H1 (cell line): ENCODE results near the gene COL5A2. TPM values are rescaled to one million over a fixed set of nuclear protein-coding genes. Genes with fewer than 3 reads are reported as not detected.

ENCODE experiments used
- ATF3 ChIP-seq: IDR thresholded peaks from 2 replicates; pipeline ENCODE4 v1.6.1; 2011; ENCODE audit warnings: low read depth, mild to moderate bottlenecking, low read length; ENCODE audit not compliant: insufficient read depth
- polyA plus RNA-seq, 7 experiments: library from polyadenylated mRNA; depleted of rRNA in 3 of 7; stranded (reverse) in 5 of 7; unstranded in 2 of 7; fragments of >200 nt in 5 of 7; fragments of 200-250 nt in 2 of 7; gene quantifications; 1 replicate in 5 of 7; 2 replicates in 1 of 7; 4 replicates in 1 of 7; pipeline versions ENCODE4 v1.2.1 to v1.2.3, GENCODE V29; 2011 to 2013; ENCODE audit warnings: missing spikeins in 2 of 7, mixed read lengths in 2 of 7
- total RNA-seq: library from RNA; stranded (reverse); fragmentation: NEBNext Ultra II Directional; extraction: Animal tissue kit (Norgen Biotek cat#: 25700); gene quantifications from 2 replicates; pipeline ENCODE4 v1.2.1, GENCODE V29; 2021

COL5A2 gene
- total and polyA plus RNA-seq, 2 of the 8 experiments (the other 6 are each of a cell fraction or from before 2014, with no cell fraction given): 4.7 to 24.2 TPM

- no peak for TF ChIP-seq ATF3
These were observed 30.9 kb upstream of the COL5A2 start (continued) for GRCh38 chr2:189210250-189211087.
